Mesodermal cell (in vitro differentiated cells): ENCODE results near the gene TNIK.

Source experiments
- H3K27ac ChIP-seq: 2 replicates; pipeline ENCODE4 v1.7.0; 2013; ENCODE audit warnings: mild to moderate bottlenecking, low read depth, low read length, moderate library complexity; ENCODE audit not compliant: severe bottlenecking
- H3K36me3 ChIP-seq: 2 replicates; pipeline ENCODE4 v1.7.1; 2013; ENCODE audit warnings: mild to moderate bottlenecking, low read length, moderate library complexity; ENCODE audit not compliant: control insufficient read depth, insufficient read depth
- H3K4me1 ChIP-seq: one replicate; pipeline ENCODE4 v1.7.1; 2013; ENCODE audit warnings: mild to moderate bottlenecking, low read length; ENCODE audit not compliant: insufficient read depth, control insufficient read depth, poor library complexity, severe bottlenecking
- H3K4me3 ChIP-seq: 2 replicates; pipeline ENCODE4 v1.7.0; 2013; ENCODE audit warnings: low read length, control low read depth, mild to moderate bottlenecking; ENCODE audit not compliant: insufficient read depth, poor library complexity, severe bottlenecking; ENCODE audit errors: extremely low read depth
- H3K9me3 ChIP-seq: 2 replicates; pipeline ENCODE4 v1.7.1; 2013; ENCODE audit warnings: mild to moderate bottlenecking, low read length, moderate library complexity; ENCODE audit not compliant: control insufficient read depth
- WGBS, 2 experiments: methylation state at CpG; one replicate each; pipeline ENCODE4 v1.1.5; 2013; ENCODE audit warnings: missing lambda C conversion rate in 2 of 2; ENCODE audit not compliant: insufficient coverage in 2 of 2; 5-methylcytosine and 5-hydroxymethylcytosine counted together

TNIK gene

DNA sequence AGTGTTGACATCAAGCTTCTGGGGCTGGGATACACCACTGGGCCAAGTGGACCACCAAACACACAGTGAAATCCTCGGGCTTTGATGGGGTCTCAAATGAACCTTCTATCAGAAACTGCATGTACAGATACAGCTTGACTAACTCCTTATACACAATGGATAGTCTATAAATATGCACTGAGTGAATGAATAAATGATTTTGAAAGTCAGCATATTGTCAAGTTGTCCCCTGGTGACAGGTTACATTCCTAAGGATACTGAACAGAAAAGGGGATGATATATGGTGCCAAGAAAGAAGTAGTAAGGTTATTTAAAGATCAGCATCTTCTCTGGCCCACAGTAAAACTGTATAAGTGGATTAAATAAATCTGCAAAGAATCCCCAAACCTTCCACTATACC, 274.2 kb downstream of the TNIK start:
- H3K27ac ChIP-seq = no peak overlapping the region
- no CpG with 5 or more reads among the region's 1 CpG for WGBS, 2 experiments
- peaks cover 10% of the 10 kb centered on the region for H3K4me1 ChIP-seq
- H3K36me3 ChIP-seq = peaks cover 5% of the 10 kb centered on the region
- no peaks in the 10 kb centered on the region for H3K9me3 ChIP-seq
- H3K4me3 ChIP-seq = no peak overlapping the region

DNA sequence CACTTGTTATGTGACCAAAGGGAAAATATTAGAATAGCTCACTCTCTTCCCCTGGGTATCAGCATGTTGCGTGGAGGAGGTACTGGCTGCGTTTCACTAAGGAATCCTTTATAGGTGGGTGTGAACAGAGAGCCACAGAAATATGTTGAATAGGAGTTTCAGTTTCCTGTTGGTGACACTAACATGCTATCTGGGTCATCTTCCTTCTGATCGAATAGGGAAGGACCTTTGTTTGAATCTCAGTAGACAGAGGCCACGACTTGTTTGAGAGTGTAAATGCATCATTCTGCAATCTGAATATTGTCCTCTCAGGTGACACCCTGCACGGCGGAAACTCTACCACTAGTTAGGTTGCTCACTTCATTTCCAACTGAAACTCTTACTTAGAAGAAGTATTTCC, 275.8 kb downstream of the TNIK start:
- no peak overlapping the region for H3K4me3 ChIP-seq
- peaks cover 8% of the 10 kb centered on the region for H3K36me3 ChIP-seq
- WGBS, 2 experiments = 92 to 96% methylated on average over 3 to 5 of the region's 6 CpGs
- H3K9me3 ChIP-seq = no peaks in the 10 kb centered on the region
- peaks cover 10% of the 10 kb centered on the region for H3K4me1 ChIP-seq
- H3K27ac ChIP-seq = no peak overlapping the region

DNA sequence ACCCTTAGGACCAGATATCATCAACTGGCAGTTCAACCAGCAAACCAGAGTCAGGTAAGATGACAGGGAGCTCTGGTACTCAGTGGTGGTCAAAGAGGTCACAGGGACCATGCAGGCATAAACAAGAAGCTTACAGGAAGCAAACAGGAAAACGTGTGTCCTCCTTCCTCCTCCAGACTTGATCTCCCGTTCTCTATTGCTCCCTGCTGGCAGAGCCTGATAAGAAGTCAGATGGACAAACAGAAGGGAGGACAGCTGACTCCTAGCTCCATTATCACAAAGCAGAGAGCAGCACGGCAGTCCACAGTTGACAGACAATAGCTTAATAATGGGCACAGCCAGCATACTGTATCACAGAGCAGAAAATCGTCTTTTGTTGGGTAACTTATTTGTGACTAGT, 277.2 kb downstream of the TNIK start:
- H3K4me3 ChIP-seq = no peak overlapping the region
- peaks cover 10% of the 10 kb centered on the region for H3K36me3 ChIP-seq
- H3K27ac ChIP-seq = peak overlapping the region; percentile 10
- 77 to 90% methylated on average over 2 to 3 of the region's 4 CpGs for WGBS, 2 experiments
- no peaks in the 10 kb centered on the region for H3K9me3 ChIP-seq
- H3K4me1 ChIP-seq = peaks cover 10% of the 10 kb centered on the region

DNA sequence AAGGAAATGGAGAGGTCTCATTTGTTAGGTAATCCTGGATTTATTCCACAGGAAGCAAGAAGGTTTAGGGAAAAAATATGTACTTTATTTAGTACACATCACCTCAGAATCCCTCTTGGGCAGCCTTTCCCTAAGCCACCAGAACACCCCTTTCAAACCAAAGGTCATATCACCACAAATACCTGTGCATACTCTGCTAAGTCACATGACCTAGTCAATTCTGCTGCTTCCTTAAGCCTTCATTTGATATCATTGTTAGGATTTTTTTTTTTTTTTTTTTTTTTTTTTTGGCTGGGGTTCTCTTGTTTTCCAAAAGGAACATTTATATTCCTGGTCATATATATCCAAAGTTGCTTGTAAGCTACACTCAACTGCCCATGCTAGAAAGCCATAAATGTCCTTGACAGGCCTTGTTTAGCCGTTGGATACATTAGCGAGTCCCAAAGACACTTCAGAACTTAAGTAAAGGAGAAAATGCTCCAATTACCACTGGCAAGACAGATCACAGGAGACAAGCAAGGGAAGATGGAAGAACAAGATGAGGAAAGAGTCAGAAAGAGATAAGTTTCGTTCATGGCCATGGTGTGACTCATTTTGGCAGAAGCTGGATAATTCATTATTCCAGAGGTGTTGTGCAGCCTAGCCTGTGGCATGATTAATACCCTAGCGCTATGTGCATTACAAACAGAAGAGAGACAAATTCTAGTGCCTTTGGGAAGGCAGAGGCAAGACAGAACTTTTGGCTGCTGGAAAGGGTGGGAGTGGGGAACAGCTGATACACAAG, 278.1 kb downstream of the TNIK start:
- H3K4me3 ChIP-seq = no peak overlapping the region
- H3K36me3 ChIP-seq = peaks cover 10% of the 10 kb centered on the region
- H3K9me3 ChIP-seq = no peaks in the 10 kb centered on the region
- peaks cover 6% of the 10 kb centered on the region for H3K4me1 ChIP-seq
- WGBS, 2 experiments = 88 to 96% methylated on average over 2 to 4 of the region's 4 CpGs
- no peak overlapping the region for H3K27ac ChIP-seq

DNA sequence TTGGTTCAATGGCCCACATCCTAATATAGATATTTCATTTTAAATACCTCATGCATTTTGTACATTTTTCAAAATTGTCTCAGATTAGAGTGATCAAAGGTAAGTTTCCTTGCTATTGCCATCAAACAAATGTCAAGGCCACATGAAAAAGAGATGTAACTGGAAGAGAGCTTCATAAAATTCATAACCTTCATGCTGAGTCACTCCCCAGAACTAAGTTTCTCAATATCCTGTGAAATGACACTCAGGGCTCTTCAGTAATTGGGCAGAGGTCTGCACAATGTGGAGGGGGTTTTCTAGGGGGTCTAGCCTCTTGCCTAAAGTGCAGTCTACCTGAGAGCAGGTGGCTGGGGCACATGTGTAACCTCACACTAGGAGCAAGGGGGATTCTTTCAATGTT, 281.5 kb downstream of the TNIK start:
- peaks cover 8% of the 10 kb centered on the region for H3K4me1 ChIP-seq

GRCh38 chr3:171177553-171177952, 282.7 kb downstream of the TNIK start:
- Histone ChIP-seq H3K36me3 (peaks cover 33% of the 10 kb centered on the region), H3K4me3 (no peak overlapping the region), H3K27ac (no peak overlapping the region), H3K4me1 (peaks cover 8% of the 10 kb centered on the region), H3K9me3 (no peaks in the 10 kb centered on the region)
- WGBS, 2 experiments = 100% methylated on average over 1 of the region's 2 CpGs; no CpG with 5 or more reads in 1 of the 2 experiments

More for the DNA sequence above, 281.5 kb downstream of the TNIK start:
- Histone ChIP-seq H3K36me3 (peaks cover 27% of the 10 kb centered on the region), H3K4me3 (no peak overlapping the region), H3K9me3 (no peaks in the 10 kb centered on the region), H3K27ac (no peak overlapping the region)

DNA sequence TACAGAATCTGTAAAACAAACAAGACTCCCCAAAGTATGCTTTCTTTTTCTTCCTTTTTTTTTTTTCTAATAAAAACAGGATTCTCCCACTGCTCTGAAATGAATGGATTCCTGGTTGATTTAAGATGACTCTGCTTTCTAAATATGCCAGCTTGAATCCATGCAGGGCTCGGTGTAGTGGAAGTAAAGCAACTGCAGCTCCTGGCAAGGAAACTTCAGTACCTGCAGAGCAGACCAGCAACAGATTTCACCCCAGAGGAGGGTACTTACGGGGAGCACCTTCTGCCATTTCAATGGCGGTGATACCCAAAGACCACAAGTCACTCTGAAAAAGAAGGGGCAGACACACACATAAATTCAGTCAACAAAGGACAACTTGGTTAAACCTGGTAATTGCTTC, 283.1 kb downstream of the TNIK start:
- Histone ChIP-seq H3K4me3 (no peak overlapping the region), H3K4me1 (peaks cover 8% of the 10 kb centered on the region), H3K36me3 (peaks cover 35% of the 10 kb centered on the region), H3K9me3 (no peaks in the 10 kb centered on the region), H3K27ac (no peak overlapping the region)
- WGBS, 2 experiments = 91% methylated on average over 3 of the region's 3 CpGs; no CpG with 5 or more reads in 1 of the 2 experiments

DNA sequence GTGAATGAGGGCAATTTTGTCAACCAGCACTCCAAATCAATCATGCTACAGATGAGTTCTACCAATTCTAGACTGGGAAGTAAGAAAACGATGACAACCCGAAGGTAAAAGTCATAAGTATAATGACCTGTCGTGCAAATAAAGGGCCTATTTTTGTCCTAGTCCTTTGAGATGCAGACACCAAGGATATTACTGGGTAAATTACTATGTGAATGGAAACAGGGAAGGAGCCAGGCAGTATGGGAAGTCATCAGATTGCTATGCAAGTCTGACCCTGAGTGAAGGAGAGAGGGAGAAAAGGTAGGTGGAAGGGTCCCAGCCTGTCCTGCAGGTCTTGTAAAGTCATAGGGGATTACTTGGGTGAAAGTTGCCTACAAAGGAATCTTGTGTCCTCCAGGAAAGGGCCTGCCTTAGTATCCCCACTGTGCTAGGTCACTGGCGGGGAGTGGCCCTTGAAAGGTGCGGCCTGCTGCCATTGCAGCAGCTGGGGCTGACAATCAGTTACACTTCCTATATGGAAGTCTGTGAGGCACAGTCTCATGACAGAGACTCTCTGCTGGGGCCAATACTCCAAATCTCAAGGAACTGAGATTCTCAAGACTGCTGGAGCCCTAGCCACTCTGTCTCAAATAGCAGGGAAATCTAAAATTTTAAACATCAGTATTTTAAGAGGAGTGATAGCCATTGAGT, 283.8 kb downstream of the TNIK start:
- 92 to 100% methylated on average over 5 of the region's 5 CpGs for WGBS, 2 experiments
- Histone ChIP-seq H3K4me1 (peaks cover 8% of the 10 kb centered on the region), H3K27ac (no peak overlapping the region), H3K4me3 (no peak overlapping the region), H3K36me3 (peaks cover 35% of the 10 kb centered on the region), H3K9me3 (no peaks in the 10 kb centered on the region)

DNA sequence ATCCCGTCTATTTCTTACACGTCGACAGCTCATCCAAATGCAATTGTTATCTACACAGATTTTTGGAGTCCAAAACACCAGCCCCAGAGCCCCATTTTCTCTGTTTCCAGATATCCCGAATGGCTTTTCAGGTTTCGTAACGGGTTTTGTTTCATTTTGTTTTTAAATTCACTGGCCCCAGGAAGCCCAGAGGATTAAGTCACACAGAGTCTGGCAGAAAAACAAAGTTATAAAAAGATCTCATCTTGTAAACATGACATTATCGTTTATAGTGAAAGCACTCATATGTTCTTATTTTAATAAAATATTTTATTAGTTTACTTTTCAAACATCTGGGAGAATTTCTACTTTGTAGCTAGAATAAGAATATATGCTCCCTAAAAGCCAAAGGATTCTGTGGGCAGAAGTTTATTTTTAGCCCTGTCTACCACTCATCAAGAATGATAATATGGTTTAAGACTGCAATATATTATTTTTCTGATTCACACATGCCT, 284.4 kb downstream of the TNIK start:
- WGBS, 2 experiments = 90 to 91% methylated on average over 5 to 6 of the region's 7 CpGs
- Histone ChIP-seq H3K4me3 (no peak overlapping the region), H3K27ac (no peak overlapping the region), H3K36me3 (peaks cover 35% of the 10 kb centered on the region), H3K4me1 (peaks cover 8% of the 10 kb centered on the region), H3K9me3 (no peaks in the 10 kb centered on the region)

DNA sequence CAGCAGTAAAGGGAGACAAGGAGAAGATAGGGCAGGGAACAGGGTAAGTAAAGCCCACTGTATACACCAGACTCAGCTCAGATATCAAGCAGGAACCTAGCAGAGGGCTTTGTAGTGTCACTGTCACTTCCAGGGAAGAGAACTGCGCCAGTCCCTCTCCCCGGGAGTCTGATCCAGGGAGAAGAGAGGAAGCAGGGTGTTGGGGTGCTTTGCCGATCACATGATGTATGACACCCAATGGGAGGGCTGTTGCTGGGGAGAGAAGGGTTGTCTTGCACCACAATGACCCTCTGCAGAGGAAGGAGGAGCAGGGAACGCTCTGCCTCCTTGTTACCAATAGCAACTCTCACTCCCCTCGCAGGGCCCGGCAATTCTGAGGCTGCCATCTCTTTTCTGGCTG, 286.5 kb downstream of the TNIK start:
- 80 to 97% methylated on average over 2 to 3 of the region's 6 CpGs for WGBS, 2 experiments
- Histone ChIP-seq H3K4me3 (no peak overlapping the region), H3K4me1 (peaks cover 8% of the 10 kb centered on the region), H3K27ac (no peak overlapping the region), H3K36me3 (peaks cover 30% of the 10 kb centered on the region), H3K9me3 (no peaks in the 10 kb centered on the region)

- Histone ChIP-seq H3K4me3 (no peak overlapping the region), H3K4me1 (peaks cover 8% of the 10 kb centered on the region), H3K27ac (no peak overlapping the region), H3K9me3 (no peaks in the 10 kb centered on the region), H3K36me3 (peaks cover 33% of the 10 kb centered on the region)
- 95% methylated on average over 2 of the region's 4 CpGs; no CpG with 5 or more reads in 1 of the 2 experiments for WGBS, 2 experiments
These were observed 288.1 kb downstream of the TNIK start for GRCh38 chr3:171172070-171172469.
